H9 (cell line): Measurements from ENCODE around the gene TMEM163. TPM values are rescaled to one million over a fixed set of nuclear protein-coding genes. Genes with fewer than 3 reads are reported as not detected.

Experiments used
- DNase-seq: peaks from one replicate; pipeline ENCODE4 v3.0.0-alpha.2; 2017
- H2AFZ ChIP-seq: one replicate; pipeline ENCODE4 v1.6.1; 2013; ENCODE audit warnings: mild to moderate bottlenecking, low read length, control low read depth, moderate library complexity
- H2AK5ac ChIP-seq: 2 replicates; pipeline ENCODE4 v1.6.1; 2013; ENCODE audit warnings: low read length, control low read depth, mixed read lengths; ENCODE audit not compliant: insufficient read length
- H2BK120ac ChIP-seq: one replicate; pipeline ENCODE4 v1.6.1; 2013; ENCODE audit warnings: low read depth, mild to moderate bottlenecking, low read length, control low read depth, inconsistent platforms; ENCODE audit not compliant: poor library complexity, severe bottlenecking
- H2BK12ac ChIP-seq: 2 replicates; pipeline ENCODE4 v1.6.1; 2013; ENCODE audit warnings: low read length, control low read depth, mixed read lengths, low read depth; ENCODE audit not compliant: insufficient read length
- H2BK15ac ChIP-seq: 2 replicates; pipeline ENCODE4 v1.6.1; 2013; ENCODE audit warnings: low read depth, low read length, control low read depth
- H2BK20ac ChIP-seq: one replicate; pipeline ENCODE4 v1.6.1; 2013; ENCODE audit warnings: low read depth, mild to moderate bottlenecking, low read length, control low read depth, inconsistent platforms; ENCODE audit not compliant: poor library complexity, severe bottlenecking
- H2BK5ac ChIP-seq: 2 replicates; pipeline ENCODE4 v1.6.1; 2013; ENCODE audit warnings: low read length, control low read depth, mixed read lengths; ENCODE audit not compliant: insufficient read length
- H3K14ac ChIP-seq: 2 replicates; pipeline ENCODE4 v1.6.1; 2013; ENCODE audit warnings: low read length, control low read depth; ENCODE audit not compliant: insufficient read depth
- H3K18ac ChIP-seq: 2 replicates; pipeline ENCODE4 v1.6.1; 2013; ENCODE audit warnings: low read depth, mild to moderate bottlenecking, mixed read lengths, low read length, control low read depth; ENCODE audit not compliant: insufficient read length
- H3K23ac ChIP-seq: 2 replicates; pipeline ENCODE4 v1.6.1; 2013; ENCODE audit warnings: low read length, control low read depth, mixed read lengths, low read depth; ENCODE audit not compliant: insufficient read length
- H3K23me2 ChIP-seq: 2 replicates; pipeline ENCODE4 v1.6.1; 2013; ENCODE audit warnings: low read depth, mild to moderate bottlenecking, mixed read lengths, low read length, control low read depth; ENCODE audit not compliant: insufficient read length, poor library complexity, severe bottlenecking
- H3K27ac ChIP-seq: 2 replicates; pipeline ENCODE4 v1.5.1; 2013; ENCODE audit warnings: low read length, control low read depth, mixed read lengths, low read depth; ENCODE audit not compliant: insufficient read length
- H3K27me3 ChIP-seq: 2 replicates; pipeline ENCODE4 v1.6.1; 2013; ENCODE audit warnings: low read length, control low read depth, inconsistent platforms; ENCODE audit not compliant: insufficient read depth
- H3K4ac ChIP-seq: 2 replicates; pipeline ENCODE4 v1.6.1; 2013; ENCODE audit warnings: low read depth, mild to moderate bottlenecking, control low read depth, inconsistent platforms, low read length, moderate library complexity
- H3K4me1 ChIP-seq: 2 replicates; pipeline ENCODE4 v1.6.1; 2013; ENCODE audit warnings: low read length, control low read depth, inconsistent platforms; ENCODE audit not compliant: insufficient read depth
- H3K4me2 ChIP-seq: 2 replicates; pipeline ENCODE4 v1.6.1; 2013; ENCODE audit warnings: low read length, control low read depth, mixed read lengths; ENCODE audit not compliant: insufficient read length, insufficient read depth
- H3K56ac ChIP-seq: 2 replicates; pipeline ENCODE4 v1.6.1; 2013; ENCODE audit warnings: low read depth, mild to moderate bottlenecking, mixed read lengths, low read length, control low read depth; ENCODE audit not compliant: insufficient read length
- H3K79me1 ChIP-seq: 2 replicates; pipeline ENCODE4 v1.6.1; 2013; ENCODE audit warnings: low read depth, mild to moderate bottlenecking, moderate library complexity, low read length, control low read depth, inconsistent platforms; ENCODE audit not compliant: insufficient read depth, poor library complexity, severe bottlenecking
- H3K79me2 ChIP-seq: 2 replicates; pipeline ENCODE4 v1.6.1; 2013; ENCODE audit warnings: low read length, control low read depth, inconsistent platforms; ENCODE audit not compliant: insufficient read depth
- H3K9ac ChIP-seq: 2 replicates; pipeline ENCODE4 v1.6.1; 2013; ENCODE audit warnings: low read length, control low read depth, mixed read lengths; ENCODE audit not compliant: insufficient read length; ENCODE audit errors: extremely low read depth
- H3K9me3 ChIP-seq: one replicate; pipeline ENCODE4 v1.6.1; 2013; ENCODE audit warnings: low read depth, low read length, inconsistent platforms; ENCODE audit not compliant: control insufficient read depth
- H3T11ph ChIP-seq: one replicate; pipeline ENCODE4 v1.6.1; 2013; ENCODE audit warnings: mild to moderate bottlenecking, low read length, control low read depth, inconsistent platforms
- H4K20me1 ChIP-seq: one replicate; pipeline ENCODE4 v1.6.1; 2013; ENCODE audit not compliant: control insufficient read depth, insufficient read length, insufficient read depth
- H4K5ac ChIP-seq: 2 replicates; pipeline ENCODE4 v1.6.1; 2013; ENCODE audit warnings: low read depth, mild to moderate bottlenecking, mixed read lengths, low read length, control low read depth; ENCODE audit not compliant: insufficient read length
- H4K8ac ChIP-seq: replicated peaks from 2 replicates; pipeline ENCODE4 v1.6.1; 2013; ENCODE audit warnings: low read length, control low read depth, mixed read lengths, low read depth; ENCODE audit not compliant: insufficient read length
- H4K91ac ChIP-seq: 2 replicates; pipeline ENCODE4 v1.6.1; 2013; ENCODE audit warnings: low read depth, mild to moderate bottlenecking, moderate library complexity, mixed read lengths, low read length, control low read depth; ENCODE audit not compliant: insufficient read length
- H3K27ac Mint-ChIP-seq, 3 experiments: 2 replicates in 2 of 3; 3 replicates in 1 of 3; pipeline ENCODE4 v1.8.0; 2020 to 2021; ENCODE audit warnings: mixed read lengths in 3 of 3, mild to moderate bottlenecking in 1 of 3, moderate library complexity in 1 of 3
- H3K27me3 Mint-ChIP-seq: 2 replicates; pipeline ENCODE4 v1.8.0; 2021; ENCODE audit warnings: low read depth, mild to moderate bottlenecking, moderate library complexity, mixed read lengths
- H3K36me3 Mint-ChIP-seq, 3 experiments: 2 replicates in 2 of 3; 3 replicates in 1 of 3; pipeline ENCODE4 v1.8.0; 2020 to 2021; ENCODE audit warnings: low read depth in 3 of 3, mixed read lengths in 3 of 3; ENCODE audit not compliant: insufficient read depth in 1 of 3
- H3K4me1 Mint-ChIP-seq, 2 experiments: 2 replicates each; pipeline ENCODE4 v1.8.0; 2020; ENCODE audit warnings: mixed read lengths in 2 of 2
- H3K4me3 Mint-ChIP-seq, 2 experiments: 2 replicates in 1 of 2; 3 replicates in 1 of 2; pipeline ENCODE4 v1.8.0; 2020 to 2021; ENCODE audit warnings: mild to moderate bottlenecking in 2 of 2, mixed read lengths in 2 of 2, moderate library complexity in 1 of 2
- H3K9me3 Mint-ChIP-seq, 2 experiments: 2 replicates in 1 of 2; 3 replicates in 1 of 2; pipeline ENCODE4 v1.8.0; 2020; ENCODE audit warnings: mild to moderate bottlenecking in 2 of 2, mixed read lengths in 2 of 2, moderate library complexity in 1 of 2
- CTCF ChIP-seq: fragments of 200-600 bp; sonication (generic); conservative IDR thresholded peaks from 3 replicates; pipeline ENCODE4 v1.8.0; 2021; ENCODE audit warnings: antibody characterized with exemption, mild to moderate bottlenecking
- WGBS: extraction: QIAGEN DNeasy Blood & Tissue Kit; methylation state at CpG from one replicate; pipeline ENCODE4 v1.1.7; 2013; ENCODE audit warnings: missing lambda C conversion rate, low lambda C conversion rate, mixed read lengths; ENCODE audit not compliant: insufficient read length; ENCODE audit errors: extremely low coverage; 5-methylcytosine and 5-hydroxymethylcytosine counted together
- total RNA-seq: library from RNA; stranded (reverse); gene quantifications from 2 replicates; pipeline ENCODE4 v1.2.1, GENCODE V29; 2021

Gene TMEM163
- total RNA-seq, 1 experiment from 2014 or later: 0.39 TPM

GRCh38 chr2:134707330-134707676 lies 11.5 kb downstream of the TMEM163 start:
- H2BK15ac ChIP-seq: no peak overlapping the region
- H3K4me1 ChIP-seq: peaks cover 8% of the 10 kb centered on the region; the same call in 1 of the 2 replicates
- H3T11ph ChIP-seq: no peak overlapping the region
- H3K23me2 ChIP-seq: no peaks in the 10 kb centered on the region
- H4K20me1 ChIP-seq: no peaks in the 10 kb centered on the region
- H2BK20ac ChIP-seq: no peak overlapping the region
- no peak for TF ChIP-seq CTCF
- no peak overlapping the region for H3K4ac ChIP-seq
- Mint-ChIP-seq H3K27ac (no peak overlapping the region; a peak in 1 of 7 replicates), H3K27me3 (peaks cover 11% of the 10 kb centered on the region), H3K36me3 (no peaks in the 10 kb centered on the region; a peak in 1 of 7 replicates), H3K9me3 (no peaks in the 10 kb centered on the region), H3K4me3 (no peak overlapping the region), H3K4me1 (peaks cover 23 to 26% of the 10 kb centered on the region in 2 experiments)
- H4K5ac ChIP-seq: no peak overlapping the region
- H3K4me2 ChIP-seq: no peak overlapping the region
- H3K9me3 ChIP-seq: no peaks in the 10 kb centered on the region
- no peak overlapping the region for H2BK120ac ChIP-seq
- no peaks in the 10 kb centered on the region for H3K79me1 ChIP-seq
- H3K9ac ChIP-seq: no peak overlapping the region
- no peaks in the 10 kb centered on the region for H3K27me3 ChIP-seq
- H3K14ac ChIP-seq: no peak overlapping the region
- no peak overlapping the region for H2AK5ac ChIP-seq
- H2BK5ac ChIP-seq: no peak overlapping the region
- no CpG with 5 or more reads among the region's 5 CpGs for WGBS
- no peak overlapping the region for H4K91ac ChIP-seq
- no peak overlapping the region for H2AFZ ChIP-seq
- DNase-seq: no peak
- no peak overlapping the region for H3K18ac ChIP-seq
- no peak overlapping the region for H3K27ac ChIP-seq
- H2BK12ac ChIP-seq: no peak overlapping the region
- H3K23ac ChIP-seq: no peak overlapping the region
- no peak overlapping the region for H3K56ac ChIP-seq
- no peak overlapping the region for H4K8ac ChIP-seq
- no peaks in the 10 kb centered on the region for H3K79me2 ChIP-seq
